Omental fat pad (tissue), 4 donors: ENCODE data around the gene NEIL1. TPM values are rescaled to one million over a fixed set of nuclear protein-coding genes. Genes with fewer than 3 reads are reported as not detected.

ENCODE experiments used
- ATAC-seq: fragments of 150-250 bp; one replicate; pipeline ENCODE4 v1.9.1; 2016; ENCODE audit warnings: mild to moderate bottlenecking, moderate library complexity; ENCODE audit not compliant: low FRiP score
- DNase-seq: peaks from one replicate; pipeline ENCODE4 v3.0.0-alpha.2; 2019; ENCODE audit warnings: low spot score
- CTCF ChIP-seq, 3 donors: fragments of 450-650 bp; IDR thresholded peaks; one replicate each; pipeline ENCODE4 v1.5.1; 2016 to 2017; ENCODE audit warnings: antibody characterized with exemption in 3 of 3, mild to moderate bottlenecking in 3 of 3, moderate library complexity in 2 of 3
- total RNA-seq, 4 donors: library from RNA; depleted of rRNA; stranded (reverse); fragments of >200 nt; gene quantifications; one replicate each; pipeline ENCODE4 v1.1.0, GENCODE V29; 2016

NEIL1 gene
- total RNA-seq, 4 donors from 2014 or later = 13.3 to 41.8 (median 29.9) TPM

- ATAC-seq (no peak), DNase-seq (no peak)
- TF ChIP-seq CTCF (IDR thresholded peaks at IDR 0.05) = no peak
Measured at GRCh38 chr15:75366163-75366562, 19.3 kb downstream of the NEIL1 start.

- no peak for DNase-seq
- no peak for ATAC-seq
- no peak for TF ChIP-seq CTCF (IDR thresholded peaks at IDR 0.05)
Measured at GRCh38 chr15:75367006-75367405, 20.2 kb downstream of the NEIL1 start.

- ATAC-seq (no peak), DNase-seq (no peak)
- TF ChIP-seq CTCF (IDR thresholded peaks at IDR 0.05) = peak in 1 of 3 donors; percentile 7
Measured at GRCh38 chr15:75367406-75367912, 20.6 kb downstream of the NEIL1 start.

GRCh38 chr15:75367913-75368688, 21.3 kb downstream of the NEIL1 start, which contains the start of gene MAN2C1:
MAN2C1 (minus strand) TSS chr15:75368607; CDS start chr15:75368583, 24 bp downstream.
- ATAC-seq = peak; percentile 97
- DNase-seq = peak; percentile 91
- no peak for TF ChIP-seq CTCF (IDR thresholded peaks at IDR 0.05)

- no peak for TF ChIP-seq CTCF (IDR thresholded peaks at IDR 0.05)
- ATAC-seq = peak; percentile 4
- DNase-seq = no peak
Measured at GRCh38 chr15:75368689-75369239, 21.9 kb downstream of the NEIL1 start.

- ATAC-seq = no peak
- TF ChIP-seq CTCF (IDR thresholded peaks at IDR 0.05) = no peak
- no peak for DNase-seq
Measured at GRCh38 chr15:75369897-75370581, 23.2 kb downstream of the NEIL1 start.
